ENCODE results near the gene C1D. TPM values are rescaled to one million over a fixed set of nuclear protein-coding genes. Genes with fewer than 3 reads are reported as not detected.

Gene C1D
- total RNA-seq, 4 donors from 2014 or later: 15.8 to 87.1 (median 53.8) TPM

- intact Hi-C loops (cut with DNase I; ENCODE audit: low total_unique reads): no loop called here
- Histone ChIP-seq H3K27ac (no peak overlapping the region), H3K9me3 (no peaks in the 10 kb centered on the region), H3K4me1 (no peaks in the 10 kb centered on the region), H3K27me3 (no peaks in the 10 kb centered on the region), H3K4me3 (no peak overlapping the region), H3K36me3 (no peaks in the 10 kb centered on the region)
- DNase-seq: no peak
- TF ChIP-seq POLR2A (IDR thresholded peaks at IDR 0.05): no peak
- TF ChIP-seq, protein P1, sequence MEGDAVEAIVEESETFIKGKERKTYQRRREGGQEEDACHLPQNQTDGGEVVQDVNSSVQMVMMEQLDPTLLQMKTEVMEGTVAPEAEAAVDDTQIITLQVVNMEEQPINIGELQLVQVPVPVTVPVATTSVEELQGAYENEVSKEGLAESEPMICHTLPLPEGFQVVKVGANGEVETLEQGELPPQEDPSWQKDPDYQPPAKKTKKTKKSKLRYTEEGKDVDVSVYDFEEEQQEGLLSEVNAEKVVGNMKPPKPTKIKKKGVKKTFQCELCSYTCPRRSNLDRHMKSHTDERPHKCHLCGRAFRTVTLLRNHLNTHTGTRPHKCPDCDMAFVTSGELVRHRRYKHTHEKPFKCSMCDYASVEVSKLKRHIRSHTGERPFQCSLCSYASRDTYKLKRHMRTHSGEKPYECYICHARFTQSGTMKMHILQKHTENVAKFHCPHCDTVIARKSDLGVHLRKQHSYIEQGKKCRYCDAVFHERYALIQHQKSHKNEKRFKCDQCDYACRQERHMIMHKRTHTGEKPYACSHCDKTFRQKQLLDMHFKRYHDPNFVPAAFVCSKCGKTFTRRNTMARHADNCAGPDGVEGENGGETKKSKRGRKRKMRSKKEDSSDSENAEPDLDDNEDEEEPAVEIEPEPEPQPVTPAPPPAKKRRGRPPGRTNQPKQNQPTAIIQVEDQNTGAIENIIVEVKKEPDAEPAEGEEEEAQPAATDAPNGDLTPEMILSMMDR (IDR thresholded peaks at IDR 0.05): no peak
These were observed 40.9 kb upstream of the C1D start for GRCh38 chr2:68103709-68104055.

- H3K4me1 ChIP-seq: no peaks in the 10 kb centered on the region
- H3K36me3 ChIP-seq: no peaks in the 10 kb centered on the region
- no peak overlapping the region for H3K4me3 ChIP-seq
- intact Hi-C loops (cut with DNase I; ENCODE audit: low total_unique reads): no loop called here
- no peaks in the 10 kb centered on the region for H3K27me3 ChIP-seq
- no peaks in the 10 kb centered on the region for H3K9me3 ChIP-seq
- DNase-seq: no peak
- H3K27ac ChIP-seq: no peak overlapping the region
- no peak for TF ChIP-seq POLR2A (IDR thresholded peaks at IDR 0.05)
- TF ChIP-seq, protein P1 (IDR thresholded peaks at IDR 0.05): no peak
These were observed 40.4 kb upstream of the C1D start for GRCh38 chr2:68103030-68103708.

- intact Hi-C loops (cut with DNase I; ENCODE audit: low total_unique reads): no loop called here
- H3K4me3 ChIP-seq: no peak overlapping the region
- no peak for DNase-seq
These were observed 37.4 kb upstream of the C1D start for GRCh38 chr2:68100189-68100588.

GRCh38 chr2:68099260-68099659, 36.5 kb upstream of the C1D start:
- Histone ChIP-seq H3K36me3 (no peaks in the 10 kb centered on the region), H3K4me1 (no peaks in the 10 kb centered on the region), H3K27me3 (no peaks in the 10 kb centered on the region), H3K9me3 (no peaks in the 10 kb centered on the region), H3K27ac (no peak overlapping the region), H3K4me3 (no peak overlapping the region)
- DNase-seq: no peak
- intact Hi-C loops (cut with DNase I; ENCODE audit: low total_unique reads): no loop called here
- TF ChIP-seq, protein P1 (IDR thresholded peaks at IDR 0.05): no peak
- TF ChIP-seq POLR2A (IDR thresholded peaks at IDR 0.05): no peak

More at GRCh38 chr2:68100189-68100588, 37.4 kb upstream of the C1D start:
- TF ChIP-seq POLR2A (IDR thresholded peaks at IDR 0.05): no peak
- TF ChIP-seq, protein P1 (IDR thresholded peaks at IDR 0.05): no peak
- H3K4me1 ChIP-seq: no peaks in the 10 kb centered on the region
- H3K27ac ChIP-seq: no peak overlapping the region
- H3K27me3 ChIP-seq: no peaks in the 10 kb centered on the region
- H3K36me3 ChIP-seq: no peaks in the 10 kb centered on the region
- H3K9me3 ChIP-seq: no peaks in the 10 kb centered on the region

DNA sequence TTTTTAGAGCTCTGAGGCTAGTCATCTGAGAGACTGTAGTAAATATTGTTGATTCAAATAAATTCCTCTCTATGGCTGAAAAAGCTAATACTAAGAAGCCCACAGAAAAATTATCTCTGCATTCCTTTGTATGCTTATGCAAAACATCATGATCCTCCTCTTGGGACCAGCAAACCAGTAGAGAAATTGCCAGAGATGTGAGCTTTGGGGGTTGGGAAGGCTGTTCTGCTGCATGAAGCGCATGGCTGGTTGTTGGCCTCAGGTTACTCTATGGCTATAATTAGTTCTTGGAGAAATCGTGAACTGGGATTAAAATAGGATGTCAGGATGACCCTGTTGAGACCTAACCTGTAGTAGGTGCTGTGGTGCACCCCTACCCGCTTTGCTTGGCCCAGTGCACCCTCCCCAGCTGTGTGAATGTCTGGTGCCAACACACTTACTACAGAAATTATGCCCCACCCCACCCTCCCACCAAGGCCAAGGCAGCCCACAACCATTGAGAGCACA, 35.5 kb upstream of the C1D start:
- Histone ChIP-seq H3K4me3 (no peak overlapping the region), H3K27ac (no peak overlapping the region), H3K27me3 (no peaks in the 10 kb centered on the region), H3K36me3 (no peaks in the 10 kb centered on the region), H3K9me3 (no peaks in the 10 kb centered on the region), H3K4me1 (no peaks in the 10 kb centered on the region)
- intact Hi-C loops (cut with DNase I; ENCODE audit: low total_unique reads): no loop called here
- TF ChIP-seq POLR2A (IDR thresholded peaks at IDR 0.05): no peak
- TF ChIP-seq, protein P1 (IDR thresholded peaks at IDR 0.05): no peak
- no peak for DNase-seq

All from uterus (tissue), 4 donors.